ENCODE data around the gene CDT1.
"Not testable (repeated sequence)": the region's sequence is repeated elsewhere in the genome, so short reads cannot be mapped to it uniquely, and the experiment has no call there.

CDT1 gene

DNA sequence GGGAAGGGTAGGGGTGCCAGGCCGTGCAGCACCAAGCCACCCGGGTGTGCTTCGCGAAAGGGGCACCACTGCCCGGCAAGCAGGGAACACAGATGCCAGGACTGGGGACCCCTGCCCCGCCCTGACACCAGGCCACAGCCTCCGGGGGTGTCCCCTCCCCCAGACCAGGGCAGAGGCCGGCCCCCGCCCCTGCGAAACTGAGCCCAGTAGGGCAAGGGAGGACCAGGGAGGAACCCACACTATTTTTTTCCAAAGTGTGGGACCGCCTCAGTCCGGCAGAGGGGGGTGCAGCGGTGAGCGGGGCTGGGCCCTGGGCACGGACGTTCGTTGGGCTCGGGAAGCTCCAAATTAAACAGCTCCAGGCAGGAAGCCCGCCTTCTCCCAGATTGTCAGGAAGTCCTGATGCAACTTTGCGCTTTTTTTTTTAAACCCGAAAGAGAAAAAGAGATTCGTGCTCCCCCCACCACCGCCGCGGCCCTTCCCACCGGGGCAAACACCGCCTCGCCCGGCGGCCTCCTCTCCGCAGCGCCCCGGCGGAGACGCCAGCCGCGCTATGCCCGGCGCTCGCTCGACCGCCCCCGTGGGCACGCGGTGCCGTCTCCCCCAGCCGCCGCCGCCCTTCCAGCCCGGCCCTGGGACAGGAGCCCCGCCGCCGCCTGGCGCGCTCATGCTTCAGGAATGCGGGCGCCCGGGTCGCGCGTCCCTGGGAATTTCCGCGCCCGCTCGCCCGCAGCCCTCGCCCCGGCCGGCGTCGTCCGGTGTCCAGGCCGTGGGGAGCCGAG is 19.3 kb upstream of the CDT1 start:
- no peak for FAIRE-seq

- no peak for FAIRE-seq
Measured at GRCh38 chr16:88784856-88785105, 18.8 kb upstream of the CDT1 start.

DNA sequence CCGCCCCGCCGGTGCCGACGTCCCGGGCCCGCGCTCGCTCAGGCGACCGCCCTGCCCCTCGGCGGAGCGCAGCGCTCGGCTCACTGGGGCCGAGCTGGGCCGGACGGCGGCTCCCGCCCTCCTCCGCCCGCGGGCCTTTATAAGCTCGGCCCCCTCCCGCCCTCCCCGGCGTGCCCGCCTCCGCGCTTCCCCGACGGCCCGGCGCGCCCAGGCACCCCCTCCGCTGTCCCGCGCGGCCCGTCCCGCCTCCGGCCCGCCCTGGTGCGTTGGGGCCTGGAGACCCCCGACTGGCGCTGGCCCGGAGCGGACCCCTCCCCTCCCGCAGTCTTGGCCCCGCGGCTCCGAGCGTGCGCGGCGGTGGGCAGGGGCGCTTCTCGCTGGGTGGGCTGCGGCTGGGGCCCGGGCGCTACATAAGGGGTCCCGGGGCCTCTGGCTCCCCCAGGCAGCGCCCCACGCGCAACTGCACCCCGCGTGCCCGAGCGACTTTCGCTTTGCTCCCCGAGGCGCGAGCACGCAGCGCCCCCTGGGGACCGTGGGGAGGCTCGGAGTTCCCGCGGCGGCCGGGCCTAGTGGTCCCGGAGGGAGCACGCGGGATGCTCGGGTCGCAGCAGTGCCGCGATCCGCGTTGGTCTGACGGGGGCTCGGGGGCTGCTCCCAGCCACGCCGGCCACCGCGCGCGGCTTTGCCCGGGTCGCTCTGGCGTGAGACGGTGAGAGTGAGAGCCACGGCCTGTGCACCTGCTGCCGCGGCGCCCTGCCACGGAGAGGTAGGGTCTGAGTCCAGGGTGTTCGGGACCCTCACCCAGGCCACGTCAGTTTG is 18.3 kb upstream of the CDT1 start, which contains the start of gene PIEZO1:
TSS of gene PIEZO1 (minus strand) at position 115 of the 819 bp plus-strand sequence. CDS start 256 bp downstream, outside the sequence.
- FAIRE-seq: no peak

DNA sequence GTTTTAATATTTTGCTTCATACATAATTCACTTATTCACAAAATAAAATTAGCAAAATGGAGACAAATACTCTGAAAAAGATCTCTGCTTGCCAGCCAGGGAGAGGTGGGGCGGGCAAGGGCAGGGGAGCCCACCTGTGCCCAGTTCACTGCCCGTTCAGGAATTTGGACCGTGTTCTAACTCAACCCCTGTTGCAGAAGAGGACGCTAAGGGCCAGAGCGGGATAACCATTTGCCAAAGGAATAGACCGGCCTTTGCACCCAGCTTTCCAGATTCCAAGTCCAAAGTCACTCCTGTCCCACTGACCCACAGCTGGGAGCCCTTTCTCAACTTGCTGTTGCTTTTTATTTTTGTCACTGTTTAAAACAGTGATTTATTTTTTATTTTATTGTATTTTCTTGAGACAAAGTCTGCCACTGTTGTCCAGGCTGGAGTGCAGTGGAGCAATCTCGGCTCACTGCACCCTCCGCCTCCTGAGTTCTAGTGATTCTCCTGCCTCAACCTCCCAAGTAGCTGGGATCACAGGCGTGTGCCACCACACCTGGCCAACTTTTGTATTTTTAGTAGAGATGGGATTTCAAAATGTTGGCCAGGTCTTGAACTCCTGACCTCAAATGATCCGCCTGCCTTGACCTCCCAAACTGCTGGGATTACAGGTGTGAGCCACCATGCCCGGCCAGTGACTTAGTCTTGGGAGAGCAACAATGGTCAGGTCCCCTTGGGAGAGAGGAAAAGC is 15.8 kb upstream of the CDT1 start:
- no peak for FAIRE-seq

DNA sequence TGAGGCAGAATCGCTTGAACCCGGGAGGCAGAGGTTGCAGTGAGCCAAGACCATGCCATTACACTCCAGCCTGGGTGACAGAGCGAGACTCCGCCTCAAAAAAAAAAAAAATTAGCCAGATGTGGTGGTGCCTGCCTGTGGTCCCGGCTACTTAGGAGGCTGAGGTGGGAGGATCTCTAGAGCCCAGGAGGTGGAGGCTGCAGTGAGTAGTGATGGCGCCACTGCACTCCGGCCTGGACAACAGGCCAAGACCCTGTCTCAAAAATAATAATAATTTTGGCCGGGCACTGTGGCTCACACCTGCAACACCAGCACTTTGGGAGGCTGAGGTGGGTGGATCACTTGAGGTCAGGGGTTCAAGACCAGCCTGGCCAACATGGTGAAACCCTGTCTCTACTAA is 14.8 kb upstream of the CDT1 start:
- not testable (repeated sequence) for FAIRE-seq

GRCh38 chr16:88789594-88789993 is 14.0 kb upstream of the CDT1 start:
- no peak for FAIRE-seq

DNA sequence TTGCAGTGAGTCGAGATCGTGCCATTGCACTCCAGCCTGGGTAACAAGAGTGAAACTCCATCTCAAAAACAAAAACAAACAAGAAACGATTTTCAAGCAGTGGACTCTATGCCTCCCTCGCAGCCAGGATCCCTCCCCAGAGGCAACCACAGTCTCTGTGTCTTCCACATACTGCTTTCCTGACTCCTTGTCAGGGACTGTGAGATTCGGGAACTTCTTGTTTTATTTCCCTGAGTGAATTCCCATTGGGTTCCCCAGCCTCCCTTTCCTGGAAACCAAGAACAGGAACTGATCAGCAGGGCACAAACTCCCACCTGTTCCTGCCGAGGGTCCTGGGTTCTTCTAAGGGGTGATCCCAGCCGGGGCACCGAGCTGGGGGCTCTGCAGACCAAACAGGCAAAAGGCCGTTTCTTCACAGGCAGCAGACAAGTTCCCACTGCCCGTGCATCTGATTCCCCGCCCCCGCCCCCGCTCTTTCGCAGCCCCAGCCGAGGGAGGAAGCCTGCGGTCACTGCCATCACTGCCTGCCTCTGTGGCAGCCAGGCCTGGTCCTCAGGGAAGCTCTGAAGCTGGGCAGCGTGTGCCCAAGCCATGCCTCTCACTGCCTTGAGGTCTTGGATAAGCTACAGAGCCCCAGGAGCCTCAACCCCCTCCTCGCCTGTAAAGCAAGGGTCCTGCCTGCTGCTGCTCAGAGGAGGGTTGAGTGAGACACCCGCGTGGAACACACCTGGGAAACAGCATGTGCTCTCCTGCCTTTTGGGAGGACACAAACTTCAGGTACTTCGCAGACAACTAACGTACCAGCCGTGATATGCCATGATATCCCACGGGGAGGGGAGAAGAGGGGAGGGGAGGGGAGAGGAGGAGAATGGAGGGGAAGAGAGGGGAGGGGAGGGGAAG is 13.0 kb upstream of the CDT1 start:
- no peak for FAIRE-seq

DNA sequence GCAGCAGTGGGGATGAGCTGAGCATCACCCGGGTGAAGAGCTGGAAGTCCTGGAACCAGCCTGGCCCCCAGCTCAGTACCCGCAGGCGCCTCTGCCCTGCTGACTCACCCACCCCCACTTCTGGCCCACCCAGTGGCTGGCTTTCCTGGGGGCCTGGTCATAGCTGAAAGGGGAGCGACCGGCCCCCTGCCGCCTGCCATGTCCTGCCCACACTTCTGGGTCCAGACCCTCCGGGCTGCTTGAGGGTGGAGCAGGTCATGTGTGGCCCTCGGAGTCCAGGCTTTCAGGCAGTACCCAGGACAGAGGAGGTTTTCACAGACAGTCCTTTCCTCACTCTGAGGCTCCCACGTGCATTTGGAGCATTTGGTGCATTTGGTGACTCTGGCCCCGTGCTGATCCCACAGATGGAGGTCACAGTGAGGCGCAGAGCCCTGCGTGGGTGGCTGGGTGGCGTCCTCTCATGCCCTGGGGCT is 11.5 kb upstream of the CDT1 start:
- FAIRE-seq: no peak

DNA sequence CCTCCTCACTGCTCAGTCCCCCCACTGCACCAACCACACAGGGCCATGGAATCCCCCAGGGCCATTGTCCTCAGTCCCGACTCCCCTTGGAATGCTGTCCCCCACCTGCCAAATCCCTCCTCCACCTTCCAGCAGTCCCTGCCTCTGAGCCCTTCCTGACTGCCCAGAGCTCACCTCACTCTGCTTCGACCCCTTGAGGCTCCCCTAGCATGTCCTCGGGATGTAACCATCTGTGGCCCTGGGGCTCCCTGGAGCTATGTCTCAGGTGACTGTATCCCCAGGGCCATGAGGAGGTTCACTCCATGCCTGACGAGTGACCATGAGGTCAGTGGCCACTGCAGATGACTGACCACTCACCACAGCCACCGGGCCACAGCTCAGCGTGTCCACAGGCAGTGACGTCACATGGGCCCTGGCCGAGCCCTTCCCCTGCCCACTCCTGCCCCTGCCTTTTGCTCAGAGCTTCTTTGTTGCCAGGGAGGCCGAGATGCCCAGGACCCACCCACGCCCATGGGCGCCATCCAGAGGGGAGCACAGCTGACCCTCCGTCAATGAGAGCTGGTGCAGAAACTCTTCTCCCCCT is 10.8 kb upstream of the CDT1 start:
- FAIRE-seq: no peak

- no peak for FAIRE-seq
Measured at GRCh38 chr16:88793251-88793954, 10.2 kb upstream of the CDT1 start.

- no peak for FAIRE-seq
Measured at GRCh38 chr16:88796278-88796677, 7.3 kb upstream of the CDT1 start.

- FAIRE-seq: no peak
Measured at GRCh38 chr16:88798073-88798472, 5.5 kb upstream of the CDT1 start.

GRCh38 chr16:88798772-88799455 is 4.7 kb upstream of the CDT1 start:
- FAIRE-seq: no peak

- FAIRE-seq: no peak
Measured at GRCh38 chr16:88799569-88800276, 3.9 kb upstream of the CDT1 start.

- no peak for FAIRE-seq
Measured at GRCh38 chr16:88800277-88800592, 3.4 kb upstream of the CDT1 start.

- no peak for FAIRE-seq
Measured at GRCh38 chr16:88804173-88804551, 573 bp downstream of the CDT1 start.

DNA sequence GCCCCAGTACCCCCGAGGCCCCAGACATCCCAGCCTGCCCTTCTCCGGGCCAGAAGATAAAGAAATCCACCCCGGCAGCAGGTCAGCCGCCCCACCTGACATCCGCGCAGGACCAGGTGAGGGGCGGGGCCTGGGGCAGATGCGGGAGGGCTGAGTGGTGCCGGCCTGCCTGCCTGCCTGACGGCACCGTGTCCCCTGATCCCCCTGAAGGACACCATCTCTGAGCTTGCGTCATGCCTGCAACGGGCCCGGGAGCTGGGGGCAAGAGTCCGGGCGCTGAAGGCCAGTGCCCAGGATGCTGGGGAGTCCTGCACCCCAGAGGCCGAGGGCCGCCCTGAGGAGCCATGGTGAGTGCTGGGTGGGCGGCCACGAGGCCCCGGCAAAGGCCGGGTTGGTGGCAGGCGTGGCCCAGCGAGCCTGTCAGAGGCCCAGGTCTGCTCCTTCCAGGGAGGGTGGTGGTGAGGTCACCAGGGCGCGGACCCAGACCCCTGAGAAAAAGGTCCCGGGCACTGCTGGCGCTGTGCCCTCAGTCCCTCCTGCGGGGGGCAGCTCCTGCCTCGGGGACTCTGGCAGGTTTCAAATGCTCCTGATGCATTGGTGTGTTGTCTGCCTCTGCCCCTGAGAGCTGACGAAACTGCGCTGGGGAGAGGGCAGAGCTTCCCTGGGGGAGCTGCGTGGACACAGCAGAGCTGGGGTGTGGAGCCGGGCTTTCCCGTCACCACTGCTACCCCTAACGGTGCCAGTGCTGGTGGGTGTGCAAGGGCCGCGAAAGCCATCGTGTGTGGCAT is 1.2 kb downstream of the CDT1 start:
- no peak for FAIRE-seq

GRCh38 chr16:88805340-88805715 is 1.7 kb downstream of the CDT1 start:
- no peak for FAIRE-seq

- FAIRE-seq: no peak
Measured at GRCh38 chr16:88805887-88806393, 2.4 kb downstream of the CDT1 start.

Data from TTC549 (cell line).